Endothelial cell of umbilical vein (primary cell): ENCODE data around the gene PRIMPOL. TPM values are rescaled to one million over a fixed set of nuclear protein-coding genes. Genes with fewer than 3 reads are reported as not detected.

Experiments used
- BruUV-seq: library from RNA; stranded (reverse); fragments of 400-500 nt; replicated peaks from 2 replicates; lab custom pipeline; 2021; lab: Mats Ljungman, UMichigan
- CTCF ChIA-PET: fragments of 300-600, 350-600 bp; sonication (Branson Sonifier 250); formaldehyde crosslinking; loops from one replicate; lab custom pipeline; 2021; ENCODE audit warnings: antibody characterized with exemption, inconsistent platforms; lab: Charles Lee
- POLR2A ChIA-PET: fragments of 300-600, 350-600 bp; sonication (Branson Sonifier 250); formaldehyde crosslinking; loops from one replicate; lab custom pipeline; 2021; ENCODE audit warnings: antibody characterized with exemption, inconsistent platforms; lab: Charles Lee
- DNase-seq: peaks from one replicate; pipeline ENCODE4 v3.0.0-alpha.2; 2011; ENCODE audit warnings: low read depth, low spot score
- FAIRE-seq: peaks from 2 replicates; lab custom pipeline; 2011; peaks lifted over from hg19 to GRCh38; lab: Jason Lieb, UNC
- H2AFZ ChIP-seq: 2 replicates; pipeline ENCODE4 v1.6.0; 2012; ENCODE audit warnings: low read depth, low read length, control low read depth, inconsistent platforms
- H3K27ac ChIP-seq: 2 replicates; pipeline ENCODE4 v1.5.1; 2011; ENCODE audit warnings: low read depth, mild to moderate bottlenecking, control low read depth, low read length, moderate library complexity; ENCODE audit not compliant: insufficient read depth
- H3K27me3 ChIP-seq, 2 experiments: 2 replicates each; pipeline versions ENCODE4 v1.6.0 to v1.6.1; 2011; ENCODE audit warnings: low read length in 2 of 2, mixed read lengths in 1 of 2; ENCODE audit not compliant: control insufficient read depth in 2 of 2, insufficient read depth in 2 of 2
- H3K36me3 ChIP-seq, 2 experiments: 2 replicates in 1 of 2; 3 replicates in 1 of 2; pipeline ENCODE4 v1.5.1; 2011; ENCODE audit warnings: low read length in 2 of 2, mild to moderate bottlenecking in 1 of 2, moderate library complexity in 1 of 2; ENCODE audit not compliant: control insufficient read depth in 2 of 2, insufficient read depth in 2 of 2; ENCODE audit errors: extremely low read depth in 1 of 2
- H3K4me1 ChIP-seq: 3 replicates; pipeline ENCODE4 v1.5.1; 2011; ENCODE audit warnings: mild to moderate bottlenecking, low read length; ENCODE audit not compliant: control insufficient read depth, insufficient read depth; ENCODE audit errors: extremely low read depth
- H3K4me2 ChIP-seq: 2 replicates; pipeline ENCODE4 v1.6.1; 2011; ENCODE audit warnings: low read length, control low read depth, mixed read lengths; ENCODE audit not compliant: insufficient read depth
- H3K4me3 ChIP-seq, 3 experiments: fragments of 200-600 bp in 1 of 3; sonication (generic), shearing (Covaris generic) in 1 of 3; replicated peaks in 1 of 3; 2 replicates each; pipeline ENCODE4 v1.5.1; 2011 to 2016; ENCODE audit warnings: control low read depth in 3 of 3, low read length in 3 of 3, mild to moderate bottlenecking in 2 of 3, inconsistent platforms in 1 of 3, low read depth in 1 of 3, moderate library complexity in 1 of 3; ENCODE audit not compliant: insufficient read depth in 1 of 3
- H3K79me2 ChIP-seq: 2 replicates; pipeline ENCODE4 v1.6.0; 2012; ENCODE audit warnings: low read length, inconsistent platforms; ENCODE audit not compliant: control insufficient read depth, insufficient read depth
- H3K9ac ChIP-seq: replicated peaks from 2 replicates; pipeline ENCODE3; 2011; ENCODE audit warnings: low read length, control low read depth; ENCODE audit not compliant: insufficient read depth; ENCODE audit errors: extremely low read depth
- H3K9me1 ChIP-seq: replicated peaks from 3 replicates; pipeline ENCODE4 v1.6.0; 2011; ENCODE audit warnings: mild to moderate bottlenecking, low read length; ENCODE audit not compliant: control insufficient read depth, insufficient read depth; ENCODE audit errors: extremely low read depth
- H3K9me3 ChIP-seq: replicated peaks from 2 replicates; pipeline ENCODE4 v1.5.1; 2012; ENCODE audit warnings: low read length, inconsistent platforms; ENCODE audit not compliant: control insufficient read depth, insufficient read depth
- H4K20me1 ChIP-seq: replicated peaks from 2 replicates; pipeline ENCODE3; 2011; ENCODE audit warnings: mild to moderate bottlenecking, low read length; ENCODE audit not compliant: control insufficient read depth, insufficient read depth; ENCODE audit errors: extremely low read depth
- CTCF ChIP-seq, 2 donors: IDR thresholded peaks; 1 replicate in 1 of 2; 2 replicates in 1 of 2; pipeline ENCODE4 v1.5.1; 2011; ENCODE audit warnings: low read length in 2 of 2, mild to moderate bottlenecking in 2 of 2, moderate library complexity in 2 of 2, control low read depth in 1 of 2, inconsistent platforms in 1 of 2, low read depth in 1 of 2; ENCODE audit not compliant: insufficient read depth in 1 of 2; ENCODE audit errors: extremely low read depth in 1 of 2
- EZH2 ChIP-seq: IDR thresholded peaks from 2 replicates; pipeline ENCODE4 v1.6.1; 2012; ENCODE audit warnings: borderline replicate concordance, low read depth, mild to moderate bottlenecking, moderate library complexity, low read length, inconsistent platforms; ENCODE audit not compliant: severe bottlenecking
- FOS ChIP-seq: IDR thresholded peaks from 2 replicates; pipeline ENCODE4 v1.6.1; 2011; ENCODE audit warnings: mild to moderate bottlenecking, low read length, moderate library complexity, borderline replicate concordance; ENCODE audit not compliant: insufficient read depth
- GATA2 ChIP-seq: IDR thresholded peaks from 2 replicates; pipeline ENCODE4 v1.7.0; 2011; ENCODE audit warnings: low read depth, mild to moderate bottlenecking, moderate library complexity, mixed read lengths, low read length; ENCODE audit not compliant: insufficient read length, insufficient read depth
- JUN ChIP-seq: IDR thresholded peaks from 2 replicates; pipeline ENCODE4 v1.6.1; 2011; ENCODE audit warnings: borderline replicate concordance, low read depth; ENCODE audit not compliant: insufficient read length, insufficient read depth
- MAX ChIP-seq: IDR thresholded peaks from 2 replicates; pipeline ENCODE4 v1.6.1; 2011; ENCODE audit not compliant: insufficient read depth, insufficient read length
- MYC ChIP-seq: IDR thresholded peaks from one replicate; pipeline ENCODE4 v1.6.1; 2011; ENCODE audit warnings: mild to moderate bottlenecking, low read depth, low read length
- POLR2A ChIP-seq: IDR thresholded peaks from 2 replicates; pipeline ENCODE4 v1.6.1; 2012; ENCODE audit warnings: low read depth, mild to moderate bottlenecking, control low read depth, low read length
- POLR2AphosphoS5 ChIP-seq: IDR thresholded peaks from 2 replicates; pipeline ENCODE4 v1.6.1; 2012; ENCODE audit warnings: low read depth, mild to moderate bottlenecking, control low read depth, low read length, moderate library complexity; ENCODE audit not compliant: insufficient read depth
- dilution Hi-C: fragments of 300-500 bp; cut with MboI; formaldehyde crosslinking; loops from one replicate; pipeline ENCODE4 v1.15.0; 2019; ENCODE audit warnings: low sequenced_read_pairs; ENCODE audit not compliant: extremely low pct_ligation_motif_present
- intact Hi-C: fragments of 100-400 bp; cut with micrococcal nuclease; formaldehyde crosslinking; loops from one replicate; pipeline ENCODE4 v1.10.0; 2022
- polyA plus RNA-seq, 4 experiments: library from polyadenylated mRNA; depleted of rRNA in 3 of 4; stranded (reverse) in 3 of 4; unstranded in 1 of 4; fragments of >200 nt; gene quantifications; 2 replicates each; pipeline versions ENCODE4 v1.2.1 to v1.2.3, GENCODE V29; 2011 to 2012; ENCODE audit warnings: missing spikeins in 1 of 4
- total RNA-seq: library from RNA; stranded (reverse); gene quantifications from 2 replicates; pipeline ENCODE4 v1.2.3, GENCODE V29; 2021

Gene PRIMPOL
- total and polyA plus RNA-seq, 2 donors (not counting 3 experiments of a cell fraction or from before 2014, with no cell fraction given): 5.9 to 11.1 TPM

- Histone ChIP-seq H3K4me1 (peaks cover 14% of the 10 kb centered on the region), H3K4me2 (no peak overlapping the region), H3K27me3 (no peaks in the 10 kb centered on the region), H3K9me3 (no peaks in the 10 kb centered on the region), H2AFZ (no peak overlapping the region), H3K9ac (no peak overlapping the region), H3K4me3 (no peak overlapping the region), H3K27ac (no peak overlapping the region), H3K36me3 (no peaks in the 10 kb centered on the region), H3K9me1 (no peaks in the 10 kb centered on the region), H4K20me1 (no peaks in the 10 kb centered on the region), H3K79me2 (no peaks in the 10 kb centered on the region)
- intact Hi-C loops (no loop called here), dilution Hi-C loops (no loop called here)
- DNase-seq (no peak), FAIRE-seq (no peak)
- ChIA-PET POLR2A (no interaction called here), CTCF (interaction anchor here (0.8 to 2.0 kb wide), 2 partner anchors 10 to 25 kb away, joined by 3 to 5 read pairs; no protein-coding TSS in a partner anchor)
- TF ChIP-seq MAX: no peak
- TF ChIP-seq GATA2: no peak
- no peak for TF ChIP-seq EZH2
- no peak for TF ChIP-seq POLR2AphosphoS5
- TF ChIP-seq CTCF (IDR thresholded peaks at IDR 0.05; ENCODE audit: extremely low read depth in 1 of 2, insufficient read depth in 1 of 2, low read depth in 1 of 2, low read length in 2 of 2): no peak
- TF ChIP-seq JUN: no peak
- no peak for TF ChIP-seq MYC
- TF ChIP-seq POLR2A: no peak
- TF ChIP-seq FOS: no peak
- no TSS peak for BruUV-seq
Measured at GRCh38 chr4:184684491-184685189, 35.1 kb downstream of the PRIMPOL start.
